ENCODE results near the gene CDK6. TPM values are rescaled to one million over a fixed set of nuclear protein-coding genes. Genes with fewer than 3 reads are reported as not detected.

Gene CDK6
- total and polyA plus RNA-seq, 2 of the 8 experiments (the other 6 are each of a cell fraction or from before 2014, with no cell fraction given) = 5.9 to 18.9 TPM

- TF ChIP-seq CREB1 (IDR thresholded peaks at IDR 0.05) (no peak), SRF (IDR thresholded peaks at IDR 0.05; ENCODE audit: low read depth, low read length) (no peak), MAFK (IDR thresholded peaks at IDR 0.05; ENCODE audit: low read depth, low read length) (no peak)
These were observed 85.9 kb downstream of the CDK6 start (continued) for GRCh38 chr7:92750447-92750839.

Data from H1 (cell line).